GM12892 (cell line): Measurements from ENCODE around the gene EVL.

Source experiments
- POLR2A ChIP-seq: IDR thresholded peaks from 2 replicates; pipeline ENCODE4 v1.6.1; 2011; ENCODE audit warnings: low read depth, low read length, control low read depth
- POLR2AphosphoS5 ChIP-seq: IDR thresholded peaks from 2 replicates; pipeline ENCODE4 v1.6.1; 2011; ENCODE audit warnings: low read depth, low read length, control low read depth

DNA sequence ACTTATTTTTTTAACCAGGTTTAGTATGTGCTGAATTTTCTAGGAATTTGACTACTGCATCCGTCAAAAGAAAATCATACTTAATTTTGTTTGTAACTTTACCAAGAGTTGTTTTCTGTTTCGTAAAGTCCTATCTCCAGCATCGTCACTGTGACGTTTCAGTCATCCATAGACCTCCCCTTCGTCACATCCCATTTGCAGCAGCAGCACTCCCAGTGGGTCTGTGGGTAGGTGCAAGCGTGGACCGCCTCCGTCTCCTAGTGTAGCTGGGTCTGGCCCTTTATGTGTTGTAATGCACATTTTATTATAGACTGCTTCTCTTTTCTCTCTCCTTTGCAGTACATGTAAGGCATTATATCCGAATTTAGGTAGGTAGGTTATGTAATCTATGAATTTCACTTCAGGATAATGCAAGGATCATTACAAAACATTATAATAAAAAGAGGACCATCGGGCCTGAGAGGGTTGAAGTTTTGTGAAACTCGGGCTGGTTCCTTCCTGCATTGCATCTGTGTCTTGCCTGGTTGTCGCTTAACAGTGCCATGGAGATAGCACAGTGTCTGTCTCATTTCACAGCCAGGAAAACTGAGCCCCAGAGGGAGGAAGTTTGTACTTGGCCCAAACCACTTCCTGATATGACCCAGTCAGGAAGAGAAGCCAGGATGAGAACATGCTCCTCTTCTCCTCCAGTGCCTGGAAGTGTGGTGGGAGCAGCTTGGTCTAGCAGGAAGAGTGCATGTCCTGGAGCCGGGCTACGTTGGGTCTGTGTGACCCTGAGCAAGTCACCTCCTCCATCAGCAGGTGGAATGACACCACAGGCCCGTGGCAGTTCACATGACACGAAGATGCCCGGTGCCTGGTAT lies 41.3 kb downstream of the EVL start:
- TF ChIP-seq POLR2A = no peak
- no peak for TF ChIP-seq POLR2AphosphoS5
